Stimulated activated CD4-positive, alpha-beta T cell treated with anti-CD3 and anti-CD28 coated beads, TNF-alpha, amount 100 ng/mL, for 48 hours (primary cell): ENCODE results near the gene EPHB2.
A peak's percentile ranks its signal among the peaks of the same experiment; 100 is the strongest.
"Not testable (repeated sequence)": the region's sequence is repeated elsewhere in the genome, so short reads cannot be mapped to it uniquely, and the experiment has no call there.

Experiments used
- DNase-seq, 3 donors: peaks; one replicate each; pipeline ENCODE4 v3.0.0-alpha.2; 2020; ENCODE audit warnings: low read depth in 3 of 3

Gene EPHB2

GRCh38 chr1:22691031-22691753, 19.4 kb upstream of the EPHB2 start:
- DNase-seq: no peak

GRCh38 chr1:22694172-22694571, 16.5 kb upstream of the EPHB2 start:
- DNase-seq: no peak

- DNase-seq: no peak
Measured at GRCh38 chr1:22696610-22697009, 14.0 kb upstream of the EPHB2 start.

- no peak for DNase-seq
Measured at GRCh38 chr1:22697980-22698379, 12.7 kb upstream of the EPHB2 start.

- DNase-seq: no peak
Measured at GRCh38 chr1:22699681-22700520, 10.7 kb upstream of the EPHB2 start.

- DNase-seq: no peak
Measured at GRCh38 chr1:22702296-22703085, 8.1 kb upstream of the EPHB2 start.

- peak; percentile 64 to 75 (median 69) for DNase-seq
Measured at GRCh38 chr1:22704440-22705067, 6.1 kb upstream of the EPHB2 start.

GRCh38 chr1:22705586-22705985, 5.1 kb upstream of the EPHB2 start:
- no peak for DNase-seq

GRCh38 chr1:22706100-22706499, 4.5 kb upstream of the EPHB2 start:
- not testable (repeated sequence) for DNase-seq

GRCh38 chr1:22708777-22709176, 1.9 kb upstream of the EPHB2 start:
- DNase-seq: no peak

GRCh38 chr1:22709227-22709626, 1.4 kb upstream of the EPHB2 start:
- no peak for DNase-seq

- DNase-seq: no peak
Measured at GRCh38 chr1:22709891-22710700, 543 bp upstream of the EPHB2 start.

GRCh38 chr1:22711071-22711470, 432 bp downstream of the EPHB2 start:
- no peak for DNase-seq

GRCh38 chr1:22711591-22712501, 1.2 kb downstream of the EPHB2 start:
- DNase-seq: no peak

- peak in 1 of 3 donors; percentile 11 for DNase-seq
Measured at GRCh38 chr1:22712502-22713271, 2.0 kb downstream of the EPHB2 start.

GRCh38 chr1:22714455-22714854, 3.8 kb downstream of the EPHB2 start:
- DNase-seq: no peak

- no peak for DNase-seq
Measured at GRCh38 chr1:22717037-22717760, 6.6 kb downstream of the EPHB2 start.

GRCh38 chr1:22721122-22721873, 10.7 kb downstream of the EPHB2 start:
- DNase-seq: no peak
